ENCODE data around the gene TCL1A. TPM values are rescaled to one million over a fixed set of nuclear protein-coding genes. Genes with fewer than 3 reads are reported as not detected.

The TCL1A gene
- total and polyA plus RNA-seq, 4 donors = 0.14 to 17.2 (median 0.68) TPM

- DNase-seq (ENCODE audit: low spot score) = no peak
- WGBS = 69% methylated on average over 2 of the region's 2 CpGs
- Histone ChIP-seq H3K9ac (ENCODE audit: low read depth in 1 of 2, low read length in 2 of 2) (no peak overlapping the region), H3K4me1 (ENCODE audit: control insufficient read depth in 4 of 4, insufficient read depth in 4 of 4, low read length in 3 of 4) (no peaks in the 10 kb centered on the region), H3K4me3 (ENCODE audit: low read depth in 1 of 3, low read length in 3 of 3) (no peak overlapping the region), H3K9me3 (ENCODE audit: control insufficient read depth in 4 of 4, low read length in 3 of 4) (no peaks in the 10 kb centered on the region), H3K27ac (ENCODE audit: low read depth in 1 of 2, low read length in 2 of 2) (no peak overlapping the region), H3K36me3 (ENCODE audit: control insufficient read depth in 4 of 4, insufficient read depth in 3 of 4, low read depth in 1 of 4, low read length in 3 of 4) (no peaks in the 10 kb centered on the region), H3K27me3 (ENCODE audit: control insufficient read depth in 4 of 4, insufficient read depth in 4 of 4, low read length in 3 of 4) (peaks cover 0 to 3% (median 0%) of the 10 kb centered on the region in 4 donors)
- no peak for TF ChIP-seq NR2F2 (IDR thresholded peaks at IDR 0.05)
- TF ChIP-seq EGR1 (IDR thresholded peaks at IDR 0.05; ENCODE audit: low read depth in 2 of 2) = no peak
- no peak for TF ChIP-seq ATF3 (IDR thresholded peaks at IDR 0.05)
- TF ChIP-seq SP1 (IDR thresholded peaks at IDR 0.05) = no peak
- TF ChIP-seq FOXA2 (IDR thresholded peaks at IDR 0.05) = no peak
- no peak for TF ChIP-seq REST (IDR thresholded peaks at IDR 0.05)
- no peak for TF ChIP-seq HNF4A (conservative IDR thresholded peaks at IDR 0.05)
- TF ChIP-seq CTCF (IDR thresholded peaks at IDR 0.05; ENCODE audit: low read depth, low read length, missing input control) = no peak
- TF ChIP-seq TAF1 (conservative IDR thresholded peaks at IDR 0.05) = no peak
- no peak for TF ChIP-seq JUND (IDR thresholded peaks at IDR 0.05)
- no peak for TF ChIP-seq FOXA1 (IDR thresholded peaks at IDR 0.05)
- TF ChIP-seq RXRA (IDR thresholded peaks at IDR 0.05) = no peak
- TF ChIP-seq RAD21 (IDR thresholded peaks at IDR 0.05) = no peak
- TF ChIP-seq YY1 (IDR thresholded peaks at IDR 0.05) = no peak
- no peak for TF ChIP-seq ZBTB33 (IDR thresholded peaks at IDR 0.05)
- TF ChIP-seq GABPA (IDR thresholded peaks at IDR 0.05 in 1 of 2, conservative IDR thresholded peaks at IDR 0.05 in 1 of 2) = no peak
- no peak for TF ChIP-seq MAX (IDR thresholded peaks at IDR 0.05)
- TF ChIP-seq HNF4G (IDR thresholded peaks at IDR 0.05) = no peak
Measured at GRCh38 chr14:95686935-95687334, 27.0 kb downstream of the TCL1A start.

Measured in liver (tissue), 9 donors.